WTC11 (cell line): ENCODE results near the gene DDR2. TPM values are rescaled to one million over a fixed set of nuclear protein-coding genes. Genes with fewer than 3 reads are reported as not detected.

Experiments
- ATAC-seq: fragments of 200-7000 bp; cut with Tn5 transposase; 2 replicates; pipeline ENCODE4 v1.10.0; 2021; ENCODE audit warnings: mild to moderate bottlenecking, moderate library complexity
- CTCF ChIA-PET: fragments of 300-600 bp; sonication (Branson Sonifier 250); formaldehyde crosslinking; loops from one replicate; lab custom pipeline; 2021; ENCODE audit warnings: antibody characterized with exemption; lab: Charles Lee
- POLR2A ChIA-PET: fragments of 350-600 bp; sonication (Branson Sonifier 250); formaldehyde crosslinking; loops from one replicate; lab custom pipeline; 2021; ENCODE audit warnings: antibody characterized with exemption; lab: Charles Lee
- DNase-seq: peaks from one replicate; pipeline ENCODE4 v3.0.0; 2021; ENCODE audit warnings: low spot score
- H3K27ac Mint-ChIP-seq: 2 replicates; pipeline ENCODE4 v1.8.0; 2021; ENCODE audit warnings: mixed read lengths
- H3K27me3 Mint-ChIP-seq: 2 replicates; pipeline ENCODE4 v1.8.0; 2021; ENCODE audit warnings: low read depth, mild to moderate bottlenecking, moderate library complexity, mixed read lengths
- H3K36me3 Mint-ChIP-seq: 2 replicates; pipeline ENCODE4 v1.8.0; 2021; ENCODE audit warnings: mixed read lengths
- H3K4me1 Mint-ChIP-seq: 2 replicates; pipeline ENCODE4 v1.8.0; 2022; ENCODE audit warnings: mixed read lengths
- H3K4me3 Mint-ChIP-seq: 2 replicates; pipeline ENCODE4 v1.8.0; 2021; ENCODE audit warnings: mild to moderate bottlenecking, moderate library complexity, mixed read lengths
- H3K9me3 Mint-ChIP-seq: 2 replicates; pipeline ENCODE4 v1.8.0; 2021; ENCODE audit warnings: mixed read lengths
- FOXJ3 ChIP-seq: sonication (generic); formaldehyde crosslinking; IDR thresholded peaks from 2 replicates; pipeline ENCODE4 v1.9.0; 2021; ENCODE audit warnings: missing genetic modification reagents, mild to moderate bottlenecking, borderline replicate concordance
- IRF1 ChIP-seq: sonication (generic); formaldehyde crosslinking; IDR thresholded peaks from 2 replicates; pipeline ENCODE4 v1.8.0; 2023; ENCODE audit warnings: missing genetic modification reagents
- KAT7 ChIP-seq: sonication (generic); formaldehyde crosslinking; IDR thresholded peaks from 2 replicates; pipeline ENCODE4 v1.8.1; 2023; ENCODE audit warnings: missing genetic modification reagents, mild to moderate bottlenecking, borderline replicate concordance
- MAX ChIP-seq: sonication (generic); formaldehyde crosslinking; IDR thresholded peaks from 2 replicates; pipeline ENCODE4 v1.8.0; 2022; ENCODE audit warnings: mild to moderate bottlenecking, missing genetic modification reagents
- PRDM15 ChIP-seq: sonication (generic); formaldehyde crosslinking; IDR thresholded peaks from 2 replicates; pipeline ENCODE4 v1.8.0; 2022; ENCODE audit warnings: missing genetic modification reagents
- SMAD4 ChIP-seq: sonication (generic); formaldehyde crosslinking; IDR thresholded peaks from 2 replicates; pipeline ENCODE4 v1.8.0; 2022; ENCODE audit warnings: mild to moderate bottlenecking, missing genetic modification reagents
- STAT6 ChIP-seq: sonication (generic); formaldehyde crosslinking; conservative IDR thresholded peaks from 2 replicates; pipeline ENCODE4 v1.8.1; 2023; ENCODE audit warnings: mild to moderate bottlenecking, low read depth, missing genetic modification reagents, moderate library complexity
- TCF7 ChIP-seq: sonication (generic); formaldehyde crosslinking; IDR thresholded peaks from 2 replicates; pipeline ENCODE4 v1.8.0; 2022; ENCODE audit warnings: mild to moderate bottlenecking, low read depth, missing genetic modification reagents, moderate library complexity
- TEAD4 ChIP-seq: sonication (generic); formaldehyde crosslinking; IDR thresholded peaks from 2 replicates; pipeline ENCODE4 v1.8.0; 2022; ENCODE audit warnings: mild to moderate bottlenecking, missing genetic modification reagents
- TP53 ChIP-seq: sonication (generic); formaldehyde crosslinking; IDR thresholded peaks from 2 replicates; pipeline ENCODE4 v1.8.1; 2023; ENCODE audit warnings: mild to moderate bottlenecking, missing genetic modification reagents
- USF2 ChIP-seq: sonication (generic); formaldehyde crosslinking; IDR thresholded peaks from 2 replicates; pipeline ENCODE4 v1.8.1; 2023; ENCODE audit warnings: mild to moderate bottlenecking, missing genetic modification reagents, moderate library complexity
- ZNF263 ChIP-seq: sonication (generic); formaldehyde crosslinking; IDR thresholded peaks from 2 replicates; pipeline ENCODE4 v1.8.1; 2022; ENCODE audit warnings: low read depth, mild to moderate bottlenecking, moderate library complexity, missing genetic modification reagents
- ZNF423 ChIP-seq: fragments of 250-450 bp; sonication (Bioruptor Pico); IDR thresholded peaks from 2 replicates; pipeline ENCODE4 v2.1.2; 2022; ENCODE audit warnings: mild to moderate bottlenecking, moderate library complexity
- ZNF425 ChIP-seq: fragments of 250-450 bp; sonication (Bioruptor Pico); conservative IDR thresholded peaks from 2 replicates; pipeline ENCODE4 v1.9.0; 2021; ENCODE audit warnings: mild to moderate bottlenecking
- total RNA-seq: library from RNA; stranded (reverse); gene quantifications from 3 replicates; pipeline ENCODE4 v1.2.3, GENCODE V29; 2021
- TF ChIP-seq, protein P1 (sequence below): fragments of 250-450 bp; sonication (Bioruptor Pico); IDR thresholded peaks from 2 replicates; pipeline ENCODE4 v1.9.0; 2021; ENCODE audit warnings: moderate library complexity, mild to moderate bottlenecking, inconsistent platforms, borderline replicate concordance
- TF ChIP-seq, protein P2 (sequence below): sonication (generic); formaldehyde crosslinking; IDR thresholded peaks from 2 replicates; pipeline ENCODE4 v1.8.0; 2022; ENCODE audit warnings: mild to moderate bottlenecking, missing genetic modification reagents
- TF ChIP-seq, protein P3 (sequence below): fragments of 250-450 bp; sonication (Bioruptor Pico); IDR thresholded peaks from 2 replicates; pipeline ENCODE4 v1.9.0; 2021; ENCODE audit warnings: mild to moderate bottlenecking, borderline replicate concordance
- TF ChIP-seq, protein P4 (sequence below): sonication (generic); formaldehyde crosslinking; conservative IDR thresholded peaks from 2 replicates; pipeline ENCODE4 v1.8.1; 2022; ENCODE audit warnings: mild to moderate bottlenecking, missing genetic modification reagents

The DDR2 gene
- total RNA-seq, 1 experiment from 2014 or later: 0.85 TPM

DNA sequence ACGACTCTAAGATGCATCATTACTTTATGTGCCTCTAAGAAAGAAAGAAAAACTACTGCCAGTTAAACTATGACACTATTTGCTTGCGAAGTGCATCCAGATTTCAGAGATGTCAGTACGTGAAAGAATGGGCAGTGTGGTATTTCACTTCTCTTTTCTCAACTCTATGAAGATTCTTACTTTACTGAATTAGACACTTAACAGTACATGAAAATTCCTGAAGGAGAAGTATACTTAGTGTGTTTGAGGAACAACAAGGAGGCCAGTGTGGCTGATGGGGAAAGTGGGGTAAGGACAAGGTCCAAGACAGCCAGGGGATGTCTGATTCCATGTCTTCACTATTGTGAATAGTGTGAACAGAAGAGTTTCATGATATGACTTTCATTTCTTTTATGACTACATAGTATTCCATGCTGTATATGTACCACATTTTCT is 104.4 kb downstream of the DDR2 start (continued):
- TF ChIP-seq, protein P1, sequence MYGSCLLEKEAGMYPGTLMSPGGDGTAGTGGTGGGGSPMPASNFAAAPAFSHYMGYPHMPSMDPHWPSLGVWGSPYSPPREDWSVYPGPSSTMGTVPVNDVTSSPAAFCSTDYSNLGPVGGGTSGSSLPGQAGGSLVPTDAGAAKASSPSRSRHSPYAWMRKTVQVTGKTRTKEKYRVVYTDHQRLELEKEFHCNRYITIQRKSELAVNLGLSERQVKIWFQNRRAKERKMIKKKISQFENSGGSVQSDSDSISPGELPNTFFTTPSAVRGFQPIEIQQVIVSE (CRISPR knock-in tag): no peak
- TF ChIP-seq TP53 (CRISPR knock-in tag) (no peak), TCF7 (CRISPR knock-in tag) (no peak)

GRCh38 chr1:162740755-162741154 is 108.5 kb downstream of the DDR2 start:
- Mint-ChIP-seq H3K4me3 (no peak overlapping the region), H3K9me3 (peaks cover 23% of the 10 kb centered on the region), H3K27me3 (no peaks in the 10 kb centered on the region), H3K4me1 (no peaks in the 10 kb centered on the region), H3K27ac (no peak overlapping the region), H3K36me3 (peaks cover 7% of the 10 kb centered on the region; the same call in 1 of the 2 replicates)
- ATAC-seq (no peak), DNase-seq (no peak)
- ChIA-PET POLR2A (no interaction called here), CTCF (no interaction called here)
- no peak for TF ChIP-seq SMAD4 (CRISPR knock-in tag)
- no peak for TF ChIP-seq PRDM15 (CRISPR knock-in tag)
- TF ChIP-seq KAT7 (CRISPR knock-in tag): no peak
- TF ChIP-seq, protein P2, sequence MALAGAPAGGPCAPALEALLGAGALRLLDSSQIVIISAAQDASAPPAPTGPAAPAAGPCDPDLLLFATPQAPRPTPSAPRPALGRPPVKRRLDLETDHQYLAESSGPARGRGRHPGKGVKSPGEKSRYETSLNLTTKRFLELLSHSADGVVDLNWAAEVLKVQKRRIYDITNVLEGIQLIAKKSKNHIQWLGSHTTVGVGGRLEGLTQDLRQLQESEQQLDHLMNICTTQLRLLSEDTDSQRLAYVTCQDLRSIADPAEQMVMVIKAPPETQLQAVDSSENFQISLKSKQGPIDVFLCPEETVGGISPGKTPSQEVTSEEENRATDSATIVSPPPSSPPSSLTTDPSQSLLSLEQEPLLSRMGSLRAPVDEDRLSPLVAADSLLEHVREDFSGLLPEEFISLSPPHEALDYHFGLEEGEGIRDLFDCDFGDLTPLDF (CRISPR knock-in tag): no peak
- no peak for TF ChIP-seq USF2 (CRISPR knock-in tag)
- TF ChIP-seq, protein P3, sequence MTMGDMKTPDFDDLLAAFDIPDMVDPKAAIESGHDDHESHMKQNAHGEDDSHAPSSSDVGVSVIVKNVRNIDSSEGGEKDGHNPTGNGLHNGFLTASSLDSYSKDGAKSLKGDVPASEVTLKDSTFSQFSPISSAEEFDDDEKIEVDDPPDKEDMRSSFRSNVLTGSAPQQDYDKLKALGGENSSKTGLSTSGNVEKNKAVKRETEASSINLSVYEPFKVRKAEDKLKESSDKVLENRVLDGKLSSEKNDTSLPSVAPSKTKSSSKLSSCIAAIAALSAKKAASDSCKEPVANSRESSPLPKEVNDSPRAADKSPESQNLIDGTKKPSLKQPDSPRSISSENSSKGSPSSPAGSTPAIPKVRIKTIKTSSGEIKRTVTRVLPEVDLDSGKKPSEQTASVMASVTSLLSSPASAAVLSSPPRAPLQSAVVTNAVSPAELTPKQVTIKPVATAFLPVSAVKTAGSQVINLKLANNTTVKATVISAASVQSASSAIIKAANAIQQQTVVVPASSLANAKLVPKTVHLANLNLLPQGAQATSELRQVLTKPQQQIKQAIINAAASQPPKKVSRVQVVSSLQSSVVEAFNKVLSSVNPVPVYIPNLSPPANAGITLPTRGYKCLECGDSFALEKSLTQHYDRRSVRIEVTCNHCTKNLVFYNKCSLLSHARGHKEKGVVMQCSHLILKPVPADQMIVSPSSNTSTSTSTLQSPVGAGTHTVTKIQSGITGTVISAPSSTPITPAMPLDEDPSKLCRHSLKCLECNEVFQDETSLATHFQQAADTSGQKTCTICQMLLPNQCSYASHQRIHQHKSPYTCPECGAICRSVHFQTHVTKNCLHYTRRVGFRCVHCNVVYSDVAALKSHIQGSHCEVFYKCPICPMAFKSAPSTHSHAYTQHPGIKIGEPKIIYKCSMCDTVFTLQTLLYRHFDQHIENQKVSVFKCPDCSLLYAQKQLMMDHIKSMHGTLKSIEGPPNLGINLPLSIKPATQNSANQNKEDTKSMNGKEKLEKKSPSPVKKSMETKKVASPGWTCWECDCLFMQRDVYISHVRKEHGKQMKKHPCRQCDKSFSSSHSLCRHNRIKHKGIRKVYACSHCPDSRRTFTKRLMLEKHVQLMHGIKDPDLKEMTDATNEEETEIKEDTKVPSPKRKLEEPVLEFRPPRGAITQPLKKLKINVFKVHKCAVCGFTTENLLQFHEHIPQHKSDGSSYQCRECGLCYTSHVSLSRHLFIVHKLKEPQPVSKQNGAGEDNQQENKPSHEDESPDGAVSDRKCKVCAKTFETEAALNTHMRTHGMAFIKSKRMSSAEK (CRISPR knock-in tag): no peak
- TF ChIP-seq IRF1 (CRISPR knock-in tag): no peak
- no peak for TF ChIP-seq ZNF425 (CRISPR knock-in tag)
- no peak for TF ChIP-seq FOXJ3 (CRISPR knock-in tag)
- TF ChIP-seq, protein P4, sequence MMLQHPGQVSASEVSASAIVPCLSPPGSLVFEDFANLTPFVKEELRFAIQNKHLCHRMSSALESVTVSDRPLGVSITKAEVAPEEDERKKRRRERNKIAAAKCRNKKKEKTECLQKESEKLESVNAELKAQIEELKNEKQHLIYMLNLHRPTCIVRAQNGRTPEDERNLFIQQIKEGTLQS: no peak
- no peak for TF ChIP-seq MAX (CRISPR knock-in tag)
- TF ChIP-seq ZNF423 (CRISPR knock-in tag): no peak
- no peak for TF ChIP-seq STAT6 (CRISPR knock-in tag)
- TF ChIP-seq TEAD4 (CRISPR knock-in tag): no peak
- no peak for TF ChIP-seq ZNF263
